RWPE1 (cell line): ENCODE data around the gene PAPPA.

Source experiments
- CTCF ChIA-PET: fragments of 350-600 bp; sonication (Branson Sonifier 250); formaldehyde crosslinking; extraction: SDS; loops from one replicate; lab custom pipeline; 2021; lab: Yijun Ruan, JAX
- POLR2A ChIA-PET: fragments of 400-600 bp; formaldehyde crosslinking; extraction: SDS; loops from one replicate; lab custom pipeline; 2020; ENCODE audit warnings: antibody characterized with exemption; ENCODE audit not compliant: low non-redundant PET; lab: Yijun Ruan, JAX
- DNase-seq: peaks from one replicate; pipeline ENCODE4 v3.0.0; 2012; ENCODE audit warnings: low spot score
- H3K27ac ChIP-seq: fragments of 450-650 bp; 2 replicates; pipeline ENCODE4 v1.5.1; 2017
- CTCF ChIP-seq: fragments of 450-650 bp; conservative IDR thresholded peaks from 2 replicates; pipeline ENCODE4 v1.5.1; 2017; ENCODE audit warnings: low read depth, mild to moderate bottlenecking

The PAPPA gene

DNA sequence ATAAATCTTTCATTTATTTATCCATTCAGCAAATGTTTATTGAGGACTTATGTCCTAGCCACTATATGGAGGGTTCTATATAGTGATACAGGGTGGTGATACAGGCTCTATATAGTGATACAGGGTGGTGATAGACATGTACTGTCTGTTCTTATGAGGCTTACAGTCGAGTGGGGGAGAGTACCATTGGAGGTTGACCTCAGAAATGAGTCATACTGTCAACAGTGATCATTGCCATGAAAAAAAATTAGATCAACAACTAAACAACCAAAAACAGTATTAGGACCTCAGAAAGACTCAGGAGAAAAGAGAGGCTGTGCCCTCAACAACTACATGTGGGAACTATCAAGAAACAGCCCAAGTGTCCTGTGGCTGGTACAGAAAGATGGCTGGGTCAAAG is 22.0 kb downstream of the PAPPA start:
- TF ChIP-seq CTCF = no peak
- no peak overlapping the region for H3K27ac ChIP-seq
- DNase-seq = no peak
- ChIA-PET CTCF (interaction anchor here (0.5 kb wide), 1 partner anchor 122 kb away, joined by 6 read pairs; no protein-coding TSS in a partner anchor), POLR2A (no interaction called here)

- CTCF ChIA-PET = interaction anchor here (0.5 to 1.2 kb wide), 4 partner anchors 12 to 585 kb away, joined by 4 to 5 read pairs (median 4); no protein-coding TSS in a partner anchor
- no peak overlapping the region for H3K27ac ChIP-seq
- no peak for TF ChIP-seq CTCF
- DNase-seq = no peak
- POLR2A ChIA-PET = interaction anchor here (0.6 kb wide), 1 partner anchor 285 kb away, joined by 5 read pairs; no protein-coding TSS in a partner anchor
Measured at GRCh38 chr9:116178481-116179211, 25.1 kb downstream of the PAPPA start.

- no peak overlapping the region for H3K27ac ChIP-seq
- DNase-seq = no peak
- ChIA-PET CTCF (no interaction called here), POLR2A (no interaction called here)
- no peak for TF ChIP-seq CTCF
Measured at GRCh38 chr9:116179568-116179967, 26.0 kb downstream of the PAPPA start.

GRCh38 chr9:116181853-116182610 is 28.4 kb downstream of the PAPPA start:
- DNase-seq = no peak
- ChIA-PET CTCF (interaction anchor here (1.1 to 1.2 kb wide), 2 partner anchors 32 to 389 kb away, joined by 4 to 6 read pairs; no protein-coding TSS in a partner anchor), POLR2A (no interaction called here)
- no peak for TF ChIP-seq CTCF
- no peak overlapping the region for H3K27ac ChIP-seq

DNA sequence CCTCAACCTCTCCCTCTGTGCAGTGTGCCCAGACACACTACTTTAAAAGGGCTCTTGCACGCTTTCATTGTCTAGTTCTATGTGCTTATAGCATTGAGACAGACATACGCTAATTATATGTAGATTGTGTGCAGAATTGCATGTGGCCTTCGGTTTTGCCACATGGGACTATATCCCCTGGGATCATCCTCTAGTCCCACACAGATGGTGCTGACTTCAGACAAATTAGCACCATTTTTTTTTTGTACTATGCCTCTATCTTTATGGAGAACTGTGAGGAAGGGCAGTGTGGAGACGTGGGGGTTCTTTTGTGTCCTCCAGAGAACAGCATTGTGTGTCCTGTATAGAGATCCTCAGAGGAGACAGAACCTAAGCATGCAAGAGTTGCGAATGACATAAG is 29.3 kb downstream of the PAPPA start:
- no peak for DNase-seq
- no peak for TF ChIP-seq CTCF
- ChIA-PET CTCF (interaction anchor here (0.6 to 1.1 kb wide), 2 partner anchors 388 to 547 kb away, joined by 3 to 6 read pairs; no protein-coding TSS in a partner anchor), POLR2A (no interaction called here)
- no peak overlapping the region for H3K27ac ChIP-seq

DNA sequence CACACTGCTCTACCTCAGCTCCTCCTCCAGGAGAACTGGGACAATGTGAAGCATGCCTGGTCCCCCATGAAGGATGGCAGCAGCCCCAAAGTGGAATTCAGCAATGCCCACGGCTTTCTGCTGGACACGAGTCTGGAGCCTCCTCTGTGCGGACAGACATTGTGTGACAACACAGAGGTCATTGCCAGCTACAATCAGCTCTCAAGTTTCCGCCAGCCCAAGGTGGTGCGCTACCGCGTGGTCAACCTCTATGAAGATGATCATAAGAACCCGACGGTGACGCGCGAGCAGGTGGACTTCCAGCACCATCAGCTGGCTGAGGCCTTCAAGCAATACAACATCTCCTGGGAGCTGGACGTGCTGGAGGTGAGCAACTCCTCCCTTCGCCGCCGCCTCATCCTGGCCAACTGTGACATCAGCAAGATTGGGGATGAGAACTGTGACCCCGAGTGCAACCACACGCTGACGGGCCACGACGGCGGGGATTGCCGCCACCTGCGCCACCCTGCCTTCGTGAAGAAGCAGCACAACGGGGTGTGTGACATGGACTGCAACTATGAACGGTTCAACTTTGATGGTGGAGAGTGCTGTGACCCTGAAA is 34.1 kb downstream of the PAPPA start:
- DNase-seq = no peak
- ChIA-PET CTCF (interaction anchor here (0.5 kb wide), 1 partner anchor 545 kb away, joined by 3 read pairs; no protein-coding TSS in a partner anchor), POLR2A (no interaction called here)
- H3K27ac ChIP-seq = no peak overlapping the region
- no peak for TF ChIP-seq CTCF
